ENCODE measurements around the gene NOP16.

DNA sequence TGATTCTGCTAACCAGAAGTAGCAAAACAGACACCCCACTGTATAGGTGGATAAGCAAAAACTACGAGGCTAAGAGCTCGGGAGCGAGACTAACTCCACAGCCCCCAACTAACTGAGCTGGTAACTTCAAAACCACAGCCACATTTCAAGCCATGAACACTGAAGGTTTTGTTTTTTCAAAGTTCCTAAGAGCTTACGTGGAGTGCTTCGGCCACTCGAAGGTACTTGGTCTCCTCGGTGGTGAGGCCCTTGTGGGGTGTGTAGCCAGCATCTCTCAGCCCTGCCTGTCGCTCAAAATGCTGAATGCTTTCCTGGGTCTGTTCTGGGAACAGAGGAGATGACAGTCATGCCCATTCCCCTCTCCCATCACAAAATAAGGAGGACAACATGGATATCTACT lies 38.0 kb downstream of the NOP16 start:
- TF ChIP-seq, protein P1, sequence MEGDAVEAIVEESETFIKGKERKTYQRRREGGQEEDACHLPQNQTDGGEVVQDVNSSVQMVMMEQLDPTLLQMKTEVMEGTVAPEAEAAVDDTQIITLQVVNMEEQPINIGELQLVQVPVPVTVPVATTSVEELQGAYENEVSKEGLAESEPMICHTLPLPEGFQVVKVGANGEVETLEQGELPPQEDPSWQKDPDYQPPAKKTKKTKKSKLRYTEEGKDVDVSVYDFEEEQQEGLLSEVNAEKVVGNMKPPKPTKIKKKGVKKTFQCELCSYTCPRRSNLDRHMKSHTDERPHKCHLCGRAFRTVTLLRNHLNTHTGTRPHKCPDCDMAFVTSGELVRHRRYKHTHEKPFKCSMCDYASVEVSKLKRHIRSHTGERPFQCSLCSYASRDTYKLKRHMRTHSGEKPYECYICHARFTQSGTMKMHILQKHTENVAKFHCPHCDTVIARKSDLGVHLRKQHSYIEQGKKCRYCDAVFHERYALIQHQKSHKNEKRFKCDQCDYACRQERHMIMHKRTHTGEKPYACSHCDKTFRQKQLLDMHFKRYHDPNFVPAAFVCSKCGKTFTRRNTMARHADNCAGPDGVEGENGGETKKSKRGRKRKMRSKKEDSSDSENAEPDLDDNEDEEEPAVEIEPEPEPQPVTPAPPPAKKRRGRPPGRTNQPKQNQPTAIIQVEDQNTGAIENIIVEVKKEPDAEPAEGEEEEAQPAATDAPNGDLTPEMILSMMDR (conservative IDR thresholded peaks at IDR 0.05 in 1 of 2, IDR thresholded peaks at IDR 0.05 in 1 of 2; ENCODE audit: extremely low read depth in 1 of 2, insufficient read depth in 1 of 2, low read depth in 1 of 2, low read length in 2 of 2): no peak
- no peak for TF ChIP-seq EZH2 (IDR thresholded peaks at IDR 0.05; ENCODE audit: borderline replicate concordance, low read length)

All from mammary epithelial cell (primary cell).